GM23248 (cell line): ENCODE results near the gene SCIMP. TPM values are rescaled to one million over a fixed set of nuclear protein-coding genes. Genes with fewer than 3 reads are reported as not detected.
A peak's percentile ranks its signal among the peaks of the same experiment; 100 is the strongest.

Experiments
- DNase-seq: peaks from one replicate; pipeline ENCODE4 v3.0.0-alpha.2; 2015
- H2AFZ ChIP-seq: fragments of 200-600 bp; sonication (generic); 2 replicates; pipeline ENCODE4 v1.6.1; 2016; ENCODE audit warnings: antibody characterized with exemption
- H3F3A ChIP-seq: fragments of 200-600 bp; sonication (generic); 2 replicates; pipeline ENCODE4 v1.6.1; 2016; ENCODE audit warnings: mild to moderate bottlenecking, antibody characterized with exemption, mixed run types; ENCODE audit not compliant: insufficient read depth
- H3K27ac ChIP-seq: fragments of 200-600 bp; sonication (generic); 2 replicates; pipeline ENCODE4 v1.5.1; 2016; ENCODE audit warnings: mild to moderate bottlenecking
- H3K27me3 ChIP-seq: fragments of 200-600 bp; sonication (generic); replicated peaks from 2 replicates; pipeline ENCODE4 v1.6.1; 2016; ENCODE audit warnings: mild to moderate bottlenecking; ENCODE audit not compliant: insufficient read depth
- H3K36me3 ChIP-seq: fragments of 200-600 bp; sonication (generic); 2 replicates; pipeline ENCODE4 v1.6.1; 2016; ENCODE audit warnings: low read depth, mild to moderate bottlenecking
- H3K4me1 ChIP-seq: fragments of 200-600 bp; sonication (generic); 2 replicates; pipeline ENCODE4 v1.6.1; 2016; ENCODE audit warnings: mild to moderate bottlenecking; ENCODE audit not compliant: insufficient read depth
- H3K4me2 ChIP-seq: fragments of 200-600 bp; sonication (generic); one replicate; pipeline ENCODE4 v1.6.1; 2016; ENCODE audit warnings: mild to moderate bottlenecking; ENCODE audit not compliant: unreplicated experiment
- H3K4me3 ChIP-seq: fragments of 200-600 bp; sonication (generic); 2 replicates; pipeline ENCODE4 v1.5.1; 2016; ENCODE audit warnings: mild to moderate bottlenecking
- H3K79me2 ChIP-seq: fragments of 200-600 bp; sonication (generic); 2 replicates; pipeline ENCODE4 v1.6.1; 2016; ENCODE audit warnings: mild to moderate bottlenecking; ENCODE audit not compliant: insufficient read depth
- H3K9ac ChIP-seq: fragments of 200-600 bp; sonication (generic); 2 replicates; pipeline ENCODE4 v1.6.1; 2016; ENCODE audit warnings: mild to moderate bottlenecking
- H3K9me2 ChIP-seq: fragments of 200-600 bp; sonication (generic); 2 replicates; pipeline ENCODE4 v1.6.1; 2016; ENCODE audit warnings: mixed run types, mild to moderate bottlenecking, moderate library complexity; ENCODE audit not compliant: insufficient read depth
- H3K9me3 ChIP-seq: fragments of 200-600 bp; sonication (generic); one replicate; pipeline ENCODE4 v1.6.1; 2017; ENCODE audit warnings: low read depth
- H4K20me1 ChIP-seq: fragments of 200-600 bp; sonication (generic); 2 replicates; pipeline ENCODE4 v1.6.0; 2016; ENCODE audit not compliant: insufficient read depth
- EZH2 ChIP-seq: fragments of 200-600 bp; sonication (generic); IDR thresholded peaks from 2 replicates; pipeline ENCODE4 v1.6.1; 2018; ENCODE audit warnings: antibody characterized with exemption, mild to moderate bottlenecking; ENCODE audit not compliant: insufficient read depth, poor library complexity, severe bottlenecking
- EZH2phosphoT487 ChIP-seq: fragments of 200-600 bp; sonication (generic); IDR thresholded peaks from 2 replicates; pipeline ENCODE4 v1.6.1; 2018; ENCODE audit warnings: antibody characterized with exemption, moderate library complexity, mild to moderate bottlenecking, low read depth; ENCODE audit not compliant: insufficient read depth
- WGBS, 2 experiments: methylation state at CpG; one replicate each; pipeline ENCODE4 v1.1.6; 2015 to 2017; ENCODE audit warnings: low lambda C conversion rate in 2 of 2, low coverage in 1 of 2; ENCODE audit errors: missing lambda C conversion rate in 2 of 2; 5-methylcytosine and 5-hydroxymethylcytosine counted together
- in situ Hi-C: fragments of 300-500 bp; cut with MboI; formaldehyde crosslinking; loops from 2 replicates; pipeline ENCODE4 v1.15.0; 2020
- polyA plus RNA-seq: library from polyadenylated mRNA; unstranded; fragments of >200 nt; fragmentation: Nextera tagmentation; extraction: Ambion mirVana; gene quantifications from 2 replicates; pipeline ENCODE4 v1.2.1, GENCODE V29; 2016
- total RNA-seq: library from RNA; depleted of rRNA; stranded (reverse); fragments of >200 nt; shearing (Covaris generic); gene quantifications from 2 replicates; pipeline ENCODE4 v1.2.3, GENCODE V29; 2014

SCIMP gene
- total and polyA plus RNA-seq, 2 experiments from 2014 or later, result 0.11 TPM; not detected in 1

GRCh38 chr17:5211458-5211857 is 23.2 kb downstream of the SCIMP start:
- Histone ChIP-seq H3K36me3 (no peaks in the 10 kb centered on the region), H3K79me2 (no peaks in the 10 kb centered on the region), H2AFZ (no peak overlapping the region), H3K27ac (no peak overlapping the region), H3K4me2 (no peak overlapping the region), H3K4me1 (no peaks in the 10 kb centered on the region), H4K20me1 (no peaks in the 10 kb centered on the region), H3K9me2 (no peaks in the 10 kb centered on the region), H3F3A (no peaks in the 10 kb centered on the region), H3K9ac (no peak overlapping the region), H3K4me3 (no peak overlapping the region), H3K27me3 (no peaks in the 10 kb centered on the region), H3K9me3 (no peaks in the 10 kb centered on the region)
- no peak for DNase-seq
- in situ Hi-C loops, result no loop called here
- 96 to 97% methylated on average over 7 of the region's 7 CpGs for WGBS, 2 experiments
- TF ChIP-seq EZH2, result no peak
- no peak for TF ChIP-seq EZH2phosphoT487

DNA sequence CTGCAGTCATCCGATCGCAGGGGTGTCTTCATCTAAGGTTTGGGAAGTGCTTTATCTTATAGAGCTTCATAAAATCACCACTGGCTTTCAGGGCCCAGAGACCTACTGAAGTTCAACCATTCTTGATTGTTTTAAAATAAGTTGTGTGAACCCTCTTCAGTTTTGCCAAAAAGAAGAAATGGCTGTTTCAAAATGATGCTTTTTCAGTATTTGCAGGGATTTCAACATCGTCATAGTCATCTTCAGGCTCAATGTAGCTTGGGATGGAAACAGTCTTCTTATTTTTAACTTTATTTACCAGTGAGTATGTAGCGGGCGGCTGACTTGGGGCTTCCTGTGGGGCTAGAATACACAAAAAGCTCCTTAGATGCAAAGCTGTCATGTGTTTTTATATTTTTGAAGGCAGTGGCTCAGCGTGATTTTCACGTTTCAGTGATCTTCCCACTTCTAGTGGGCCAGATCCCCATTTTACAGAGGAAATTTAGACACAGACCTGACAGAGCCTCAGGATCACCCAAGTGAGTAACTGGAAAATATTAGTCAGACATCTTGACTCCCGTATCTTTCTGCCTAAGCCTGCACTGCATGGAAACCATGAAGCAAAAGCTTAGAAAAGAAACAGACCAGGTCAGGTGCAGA is 23.9 kb downstream of the SCIMP start:
- Histone ChIP-seq H3K9ac (no peak overlapping the region), H3K9me3 (no peaks in the 10 kb centered on the region), H3K79me2 (no peaks in the 10 kb centered on the region; the same call in 1 of the 2 replicates), H2AFZ (no peak overlapping the region), H3F3A (no peaks in the 10 kb centered on the region), H3K36me3 (no peaks in the 10 kb centered on the region), H4K20me1 (no peaks in the 10 kb centered on the region), H3K4me2 (no peak overlapping the region), H3K27ac (no peak overlapping the region), H3K4me3 (no peak overlapping the region), H3K27me3 (no peaks in the 10 kb centered on the region), H3K9me2 (no peaks in the 10 kb centered on the region), H3K4me1 (no peaks in the 10 kb centered on the region)
- DNase-seq, result peak; percentile 9
- TF ChIP-seq EZH2 (no peak), EZH2phosphoT487 (no peak)
- in situ Hi-C loops, result no loop called here
- WGBS, 2 experiments, result 87 to 92% methylated on average over 8 of the region's 8 CpGs

DNA sequence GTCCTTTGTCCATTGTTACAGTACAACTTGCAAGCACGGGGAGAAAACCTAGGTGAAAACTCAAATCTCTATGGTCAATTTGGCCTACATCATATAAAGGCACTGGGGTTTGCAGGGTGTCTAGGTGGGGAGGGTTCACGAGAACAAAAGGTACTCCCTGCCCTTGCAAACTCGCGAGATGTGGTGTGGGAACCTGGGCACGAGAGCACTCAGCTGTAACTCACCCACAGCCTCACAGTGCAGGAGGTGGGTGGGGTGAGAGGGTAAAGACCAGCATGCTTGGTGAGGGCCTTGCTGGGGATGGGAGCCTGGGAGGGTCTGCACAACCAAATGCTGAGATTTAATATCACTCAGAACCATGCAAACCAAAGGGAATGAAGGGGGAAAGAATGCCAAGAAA is 24.6 kb downstream of the SCIMP start:
- Histone ChIP-seq H4K20me1 (no peaks in the 10 kb centered on the region), H3K4me1 (no peaks in the 10 kb centered on the region), H3K79me2 (no peaks in the 10 kb centered on the region; the same call in 1 of the 2 replicates), H3K9me3 (no peaks in the 10 kb centered on the region), H3F3A (no peaks in the 10 kb centered on the region), H3K9me2 (no peaks in the 10 kb centered on the region), H3K27me3 (no peaks in the 10 kb centered on the region), H2AFZ (no peak overlapping the region), H3K9ac (no peak overlapping the region), H3K4me2 (no peak overlapping the region), H3K4me3 (no peak overlapping the region), H3K27ac (no peak overlapping the region), H3K36me3 (no peaks in the 10 kb centered on the region)
- TF ChIP-seq EZH2, result no peak
- TF ChIP-seq EZH2phosphoT487, result no peak
- in situ Hi-C loops, result no loop called here
- DNase-seq, result no peak
- 87 to 88% methylated on average over 5 of the region's 5 CpGs for WGBS, 2 experiments

GRCh38 chr17:5209396-5209795 is 25.3 kb downstream of the SCIMP start:
- Histone ChIP-seq H3K27me3 (no peaks in the 10 kb centered on the region), H3K4me1 (no peaks in the 10 kb centered on the region), H3K36me3 (no peaks in the 10 kb centered on the region), H2AFZ (no peak overlapping the region), H3K9me3 (no peaks in the 10 kb centered on the region), H3K9me2 (no peaks in the 10 kb centered on the region), H3K79me2 (peaks cover 4% of the 10 kb centered on the region; the same call in 1 of the 2 replicates), H3K4me3 (no peak overlapping the region), H3F3A (peaks cover under 1% of the 10 kb centered on the region), H3K27ac (no peak overlapping the region), H4K20me1 (no peaks in the 10 kb centered on the region), H3K4me2 (no peak overlapping the region), H3K9ac (no peak overlapping the region)
- 81 to 85% methylated on average over 3 of the region's 3 CpGs for WGBS, 2 experiments
- peak; percentile 64 for DNase-seq
- no peak for TF ChIP-seq EZH2
- no peak for TF ChIP-seq EZH2phosphoT487
- in situ Hi-C loops, result no loop called here

DNA sequence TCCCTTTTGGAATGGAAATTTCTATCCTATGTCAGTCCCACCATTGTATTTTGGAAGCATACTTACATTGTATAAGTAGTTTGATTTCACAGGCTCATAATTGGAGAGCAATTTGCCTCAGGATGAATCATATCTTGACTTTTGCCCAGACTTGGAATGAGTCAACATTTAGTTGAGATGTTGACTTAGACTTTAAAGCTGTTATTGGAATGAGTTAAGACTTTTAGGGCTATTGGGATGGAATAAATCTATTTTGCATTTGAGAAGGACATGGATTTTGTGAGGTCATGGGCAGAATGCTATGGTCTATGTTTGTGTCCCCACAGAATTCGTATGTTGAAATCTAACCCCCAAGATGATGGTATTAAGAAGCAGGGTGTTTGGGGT is 30.8 kb downstream of the SCIMP start:
- WGBS, 2 experiments, result 82 to 84% methylated on average over 1 of the region's 1 CpG
- Histone ChIP-seq H3K4me3 (no peak overlapping the region), H3K4me2 (peak overlapping the region; percentile 13), H3K9me3 (no peaks in the 10 kb centered on the region), H3K9me2 (no peaks in the 10 kb centered on the region), H3K9ac (no peak overlapping the region), H4K20me1 (no peaks in the 10 kb centered on the region), H3K36me3 (no peaks in the 10 kb centered on the region), H3K4me1 (peaks cover 14% of the 10 kb centered on the region), H3K27ac (no peak overlapping the region; the same call in 1 of the 2 replicates), H2AFZ (no peak overlapping the region), H3K27me3 (no peaks in the 10 kb centered on the region), H3F3A (peaks cover 12% of the 10 kb centered on the region), H3K79me2 (peaks cover 7% of the 10 kb centered on the region; the same call in 1 of the 2 replicates)
- DNase-seq, result peak; percentile 83
- in situ Hi-C loops, result no loop called here
- no peak for TF ChIP-seq EZH2
- no peak for TF ChIP-seq EZH2phosphoT487
